ENCODE results near the gene C19orf67.

C19orf67 gene

DNA sequence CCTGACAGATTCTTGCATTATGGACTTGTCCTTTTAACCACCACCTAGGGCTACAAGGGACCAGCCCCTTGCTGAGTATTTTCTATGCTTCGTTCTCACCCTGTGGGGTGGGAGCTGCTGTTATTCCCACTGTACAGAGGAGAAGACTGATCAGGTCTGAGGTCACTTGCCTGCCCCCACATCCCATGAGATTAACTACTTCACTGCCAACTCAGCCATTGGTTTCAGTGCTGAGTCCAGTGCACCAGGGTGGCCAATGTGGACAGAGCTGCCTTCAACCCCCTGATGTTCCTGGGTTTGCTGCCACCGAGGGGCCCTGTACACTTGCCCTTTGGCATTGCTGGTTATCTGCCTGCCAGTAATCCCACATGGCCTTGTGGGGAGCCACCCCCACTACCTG lies 25.1 kb upstream of the C19orf67 start:
- DNase-seq (ENCODE audit: low read depth in 1 of 2, low spot score in 1 of 2) = no peak

DNA sequence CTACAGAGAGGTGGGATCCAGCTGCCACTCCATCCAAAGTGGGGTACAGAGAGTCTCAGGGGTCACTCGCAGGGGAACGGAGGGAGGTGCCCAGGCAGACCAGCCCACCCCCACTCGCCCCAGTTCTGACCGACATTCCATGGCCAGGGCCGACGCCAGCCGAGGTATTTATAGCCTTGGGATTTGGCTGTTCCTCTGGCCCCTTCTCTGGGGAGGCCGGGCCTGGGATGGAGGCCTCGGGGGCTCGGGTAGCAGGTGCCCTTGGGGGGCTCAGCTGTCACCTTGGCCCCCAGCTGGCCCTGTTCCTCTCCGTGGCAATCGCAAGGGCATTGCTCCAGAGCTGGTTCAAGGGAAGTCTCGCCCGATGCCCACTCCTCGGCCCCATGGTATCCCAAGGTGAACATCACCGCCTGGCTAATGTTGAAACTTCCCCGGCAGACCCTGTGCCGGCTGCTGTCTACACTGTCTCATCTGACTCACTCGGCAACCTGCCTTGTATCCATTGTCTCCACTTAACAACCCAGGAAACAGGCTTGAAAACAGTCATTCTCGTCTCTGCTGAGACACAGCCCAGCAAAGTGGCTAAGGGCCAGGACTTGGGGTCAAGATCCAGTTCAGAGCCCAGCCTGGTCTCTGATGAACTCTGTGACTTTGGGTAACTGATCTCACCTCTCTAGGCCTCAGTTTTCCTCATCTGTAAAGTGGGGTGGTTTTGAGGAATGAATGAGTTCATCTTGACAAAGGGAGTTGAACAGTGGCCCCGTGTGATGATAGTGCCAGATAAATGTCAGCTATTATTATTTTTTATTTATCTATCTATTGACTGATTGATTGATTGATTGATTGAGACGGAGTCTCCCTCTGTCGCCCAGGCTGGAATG lies 22.2 kb upstream of the C19orf67 start:
- no peak for DNase-seq (ENCODE audit: low read depth in 1 of 2, low spot score in 1 of 2)

GRCh38 chr19:14106840-14107239 lies 21.3 kb upstream of the C19orf67 start:
- no peak for DNase-seq (ENCODE audit: low read depth in 1 of 2, low spot score in 1 of 2)

- DNase-seq (ENCODE audit: low read depth in 1 of 2, low spot score in 1 of 2) = no peak
These were observed 20.1 kb upstream of the C19orf67 start for GRCh38 chr19:14105680-14106079.

DNA sequence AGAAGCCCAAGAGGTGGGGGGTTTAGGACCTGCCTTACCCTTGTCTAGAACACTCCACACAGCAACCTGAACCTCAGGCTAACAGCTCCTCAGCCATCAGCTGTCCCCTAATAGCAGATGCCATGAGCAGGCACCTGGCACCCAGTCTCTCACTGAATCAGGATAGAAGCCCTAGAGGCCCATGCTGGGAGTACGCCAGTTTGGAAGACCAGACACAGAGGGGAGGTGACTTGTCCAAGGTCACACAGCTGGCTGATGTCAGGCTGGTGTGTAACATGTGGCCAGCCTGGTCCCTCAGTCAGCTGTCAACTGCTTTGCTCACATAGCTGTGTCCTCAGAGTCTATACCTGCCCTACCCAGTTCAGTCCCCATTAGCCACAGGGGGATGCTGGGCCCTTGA lies 17.7 kb upstream of the C19orf67 start:
- DNase-seq (ENCODE audit: low read depth in 1 of 2, low spot score in 1 of 2) = no peak

DNA sequence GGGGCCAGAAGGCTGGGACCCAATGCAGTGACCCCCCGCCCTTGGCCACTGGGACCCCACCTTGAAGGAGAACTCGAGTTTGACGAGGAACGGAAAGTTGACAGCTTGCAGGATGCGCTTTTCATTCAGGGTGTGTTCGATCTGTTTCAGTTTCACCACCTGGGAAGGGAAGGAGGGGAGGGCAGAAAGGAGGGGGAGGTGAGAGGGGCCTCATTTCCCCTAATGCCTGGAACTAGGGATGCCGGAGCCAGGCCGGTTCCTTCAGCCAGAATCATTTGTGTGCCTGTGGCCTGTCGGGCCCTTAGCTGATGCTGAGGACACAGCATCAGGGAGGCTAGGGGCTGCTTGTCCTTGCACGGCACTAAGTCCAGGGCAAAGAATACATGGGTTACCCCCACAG lies 17.2 kb upstream of the C19orf67 start:
- DNase-seq (ENCODE audit: low read depth in 1 of 2, low spot score in 1 of 2) = no peak

DNA sequence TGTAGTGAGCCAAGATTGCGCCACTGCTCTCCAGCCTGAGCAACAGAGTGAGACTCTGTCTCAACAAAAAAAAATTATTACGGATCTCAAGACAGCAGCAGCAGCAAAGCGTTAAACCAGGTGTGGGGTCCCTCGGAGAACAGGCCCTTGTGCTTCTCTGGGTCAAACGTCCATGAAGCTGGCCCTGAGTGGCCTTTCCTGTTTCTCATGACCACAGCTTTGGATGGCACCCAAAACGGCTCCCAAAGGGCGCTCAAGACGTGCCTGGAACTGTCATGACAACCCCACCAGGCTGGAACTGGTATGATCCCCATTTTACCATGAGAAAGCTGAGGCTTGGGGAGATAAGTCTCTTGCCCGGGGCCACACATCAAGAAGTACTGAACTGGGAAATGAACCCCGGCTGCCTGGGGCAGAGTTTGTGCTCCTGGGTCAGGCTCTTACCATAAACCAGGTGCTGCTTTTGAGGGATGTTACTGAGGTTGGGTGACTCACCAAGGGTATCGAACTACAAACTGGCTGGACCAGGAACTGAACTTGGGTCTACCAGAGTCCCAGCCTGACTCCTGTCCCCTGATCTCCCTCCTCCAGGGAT lies 16.6 kb upstream of the C19orf67 start:
- no peak for DNase-seq (ENCODE audit: low read depth in 1 of 2, low spot score in 1 of 2)

DNA sequence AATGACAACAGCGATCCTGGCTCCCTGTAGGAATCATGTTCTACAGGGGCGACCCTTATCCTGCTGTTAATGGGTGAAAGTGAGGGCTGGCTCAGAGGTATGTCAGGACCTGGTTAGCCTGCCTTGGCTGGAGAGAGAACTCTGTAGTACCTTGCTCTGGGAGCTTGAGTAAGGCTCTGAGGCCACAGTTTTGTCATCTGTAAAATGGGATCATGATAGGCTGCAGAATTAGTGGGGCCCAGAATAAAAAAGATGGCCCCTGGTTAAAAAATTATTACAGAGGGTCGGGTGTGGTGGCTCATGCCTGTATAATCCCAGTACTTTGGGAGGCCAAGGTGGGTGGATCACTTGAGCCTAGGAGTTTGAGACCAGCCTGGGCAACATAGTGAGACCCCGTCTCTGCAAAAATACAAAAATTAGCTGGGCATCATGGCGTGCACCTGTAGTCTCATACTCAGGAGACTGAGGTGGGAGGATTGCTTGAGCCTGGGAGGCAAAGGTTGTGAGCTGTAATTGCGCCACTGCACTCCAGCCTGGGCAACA lies 15.5 kb upstream of the C19orf67 start:
- no peak for DNase-seq (ENCODE audit: low read depth in 1 of 2, low spot score in 1 of 2)

GRCh38 chr19:14097532-14098151 lies 12.1 kb upstream of the C19orf67 start:
- DNase-seq (ENCODE audit: low read depth in 1 of 2, low spot score in 1 of 2) = no peak

DNA sequence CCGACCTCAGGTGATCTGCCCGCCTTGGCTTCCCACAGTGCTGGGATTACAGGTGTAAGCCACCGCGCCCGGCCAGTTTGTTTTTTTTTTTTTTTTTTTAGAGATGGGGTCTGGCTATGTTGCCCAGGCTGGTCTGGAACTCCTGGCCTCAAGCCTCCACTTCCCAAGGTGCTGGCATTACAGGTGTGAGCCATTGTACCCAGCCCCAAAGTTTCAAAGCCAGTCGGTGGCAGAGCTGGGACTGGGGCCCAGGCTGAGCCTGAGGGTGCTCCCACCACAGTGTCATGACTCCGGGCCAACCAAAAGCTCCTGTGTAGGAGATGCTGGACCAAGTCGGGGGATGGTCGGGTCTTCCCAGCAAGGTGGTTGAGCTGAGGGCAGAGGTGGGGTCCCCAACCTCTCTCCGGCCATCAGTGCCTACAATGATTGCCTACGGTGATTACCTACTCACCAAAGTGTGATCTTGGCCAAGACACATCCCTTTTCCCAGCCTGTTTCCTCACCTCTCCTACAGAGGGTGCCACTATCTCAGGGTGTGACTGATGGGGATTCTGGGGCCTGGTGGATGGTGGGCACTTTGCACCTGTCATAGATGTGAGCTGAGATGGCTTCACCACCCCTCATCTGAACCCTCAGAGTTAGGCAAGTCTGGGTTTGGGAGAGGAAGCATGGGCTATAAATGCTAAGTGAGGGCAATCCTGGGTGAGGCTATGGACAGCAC lies 10.8 kb upstream of the C19orf67 start:
- DNase-seq (ENCODE audit: low read depth in 1 of 2, low spot score in 1 of 2) = no peak

DNA sequence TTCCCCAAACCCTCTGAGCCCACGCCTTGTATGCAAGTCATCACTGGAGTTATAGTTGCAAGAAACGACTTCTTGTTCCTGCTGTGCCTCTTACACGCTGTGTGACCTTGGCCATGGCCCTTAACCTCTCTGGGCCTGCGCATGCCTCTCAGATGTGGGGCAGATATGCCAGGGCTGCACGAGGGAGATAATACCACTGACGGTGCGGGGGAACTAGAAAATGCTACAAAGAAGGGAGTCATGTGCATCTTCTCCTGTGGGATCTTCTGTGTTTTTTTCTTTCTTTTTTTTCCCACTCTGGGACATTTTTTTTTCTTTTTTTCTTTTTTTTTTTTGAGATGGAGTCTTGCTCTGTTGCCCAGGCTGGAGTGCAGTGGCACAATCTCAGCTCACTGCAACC lies 9.3 kb upstream of the C19orf67 start:
- no peak for DNase-seq (ENCODE audit: low read depth in 1 of 2, low spot score in 1 of 2)

GRCh38 chr19:14093117-14093823 lies 7.7 kb upstream of the C19orf67 start:
- no peak for DNase-seq (ENCODE audit: low read depth in 1 of 2, low spot score in 1 of 2)

DNA sequence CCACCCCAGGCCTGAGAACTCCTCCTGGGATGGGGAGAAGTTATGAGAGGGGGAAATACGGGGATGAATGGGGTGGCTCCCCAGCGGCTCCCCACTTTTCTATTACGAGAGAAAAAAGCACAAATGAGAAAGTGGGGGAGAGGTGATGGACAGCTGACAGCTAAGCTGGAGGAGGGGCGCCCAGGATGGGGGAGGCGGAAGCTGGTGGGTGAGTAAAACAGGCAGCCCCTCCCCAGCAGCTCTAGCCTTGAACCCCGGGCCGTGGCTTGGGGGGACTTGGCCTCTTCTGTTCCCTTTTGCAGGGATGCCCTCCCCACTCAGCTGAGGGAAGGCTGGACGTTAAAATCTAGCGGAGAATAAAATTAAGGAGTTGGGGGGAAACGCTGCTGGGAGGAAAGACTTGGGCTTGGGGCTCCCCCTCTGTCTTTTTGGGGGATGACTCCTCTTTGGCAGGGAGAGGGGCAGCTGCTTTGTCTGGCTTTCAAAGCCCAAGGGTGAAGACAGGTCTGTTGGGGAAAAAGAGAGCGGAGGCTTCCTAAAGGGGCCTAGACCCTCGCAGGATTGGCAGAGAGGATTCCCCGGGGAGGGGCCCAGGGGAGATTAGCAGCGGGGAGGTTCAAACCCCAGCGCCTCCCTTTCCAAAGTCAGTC lies 6.4 kb upstream of the C19orf67 start:
- no peak for DNase-seq (ENCODE audit: low read depth in 1 of 2, low spot score in 1 of 2)

GRCh38 chr19:14091081-14091812 lies 5.7 kb upstream of the C19orf67 start:
- peak in 1 of 2 donors; percentile 43 for DNase-seq (ENCODE audit: low read depth in 1 of 2, low spot score in 1 of 2)

DNA sequence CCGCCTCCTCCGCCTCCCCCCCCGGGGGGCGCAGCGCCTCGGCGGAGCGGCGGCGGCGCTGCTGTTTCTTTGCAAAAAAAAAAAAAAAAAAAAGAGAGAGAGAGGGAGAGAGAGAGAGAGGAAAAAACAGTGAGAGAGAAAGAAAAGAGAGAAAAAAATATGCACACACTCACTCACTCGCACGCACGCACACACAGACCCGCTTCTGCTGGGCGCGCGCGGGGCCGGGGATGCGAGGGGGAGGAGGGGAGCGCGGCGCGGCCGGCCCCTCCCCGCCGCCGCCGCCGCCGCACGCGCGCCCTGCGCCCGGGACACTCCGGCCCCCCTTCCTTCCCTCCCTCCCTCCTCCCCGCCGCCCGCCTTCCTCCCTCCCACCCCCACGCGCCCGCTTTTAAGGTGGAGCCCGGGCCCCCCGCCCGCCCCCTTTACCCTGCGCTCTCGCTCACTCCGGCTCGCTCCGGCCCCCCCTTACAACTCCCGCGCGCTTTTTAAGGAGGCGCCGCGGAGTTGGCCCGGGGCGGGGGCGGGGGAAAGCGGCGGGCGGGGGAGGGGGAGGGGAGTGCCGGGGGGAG lies 5.0 kb upstream of the C19orf67 start, which contains the start of gene SAMD1:
SAMD1 (minus strand) TSS at position 243 of the 572 bp plus-strand sequence.
- peak; percentile 73 to 77 for DNase-seq (ENCODE audit: low read depth in 1 of 2, low spot score in 1 of 2)

GRCh38 chr19:14089662-14090508 lies 4.3 kb upstream of the C19orf67 start:
- DNase-seq (ENCODE audit: low read depth in 1 of 2, low spot score in 1 of 2) = peak in 1 of 2 donors; percentile 46

GRCh38 chr19:14089412-14089661 lies 3.8 kb upstream of the C19orf67 start:
- no peak for DNase-seq (ENCODE audit: low read depth in 1 of 2, low spot score in 1 of 2)

DNA sequence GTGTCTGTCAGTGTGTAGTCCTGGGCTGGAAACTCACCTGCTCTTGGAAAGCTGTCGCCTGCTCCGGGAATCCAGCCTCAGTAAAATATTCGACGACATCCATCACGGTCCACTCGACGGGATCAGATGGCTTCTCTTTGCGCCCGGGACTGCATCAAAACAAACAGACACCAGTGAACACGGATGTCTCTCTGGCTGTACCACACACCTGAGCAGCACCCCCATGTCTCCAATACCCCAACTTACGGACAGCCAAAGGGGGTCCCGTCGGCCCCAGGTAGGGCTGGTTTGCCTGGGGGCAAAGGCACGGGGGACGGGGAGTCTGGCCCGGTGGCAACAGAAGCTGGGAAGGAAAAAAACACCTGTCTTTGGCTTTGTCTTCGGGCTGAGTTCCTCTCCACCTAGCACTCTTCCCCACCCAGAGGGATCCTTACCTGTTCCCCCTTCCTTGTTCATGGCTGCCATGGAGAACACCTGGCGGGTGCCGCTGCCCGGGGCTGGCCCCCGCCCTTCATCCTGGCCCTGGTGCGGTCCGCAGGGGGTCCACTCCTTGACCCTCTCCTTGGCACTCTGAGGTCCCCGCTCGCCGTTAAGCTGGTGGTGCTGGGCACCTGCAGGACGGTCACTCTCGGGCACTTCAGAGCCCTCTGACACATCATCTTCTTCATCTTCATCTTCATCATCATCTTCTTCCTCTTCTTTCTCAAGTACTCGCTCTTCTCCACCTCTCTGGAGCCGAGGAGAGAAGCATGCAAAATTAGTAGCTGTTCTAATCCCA lies 3.2 kb upstream of the C19orf67 start:
- no peak for DNase-seq (ENCODE audit: low read depth in 1 of 2, low spot score in 1 of 2)

Measured in stimulated activated CD4-positive, alpha-beta T cell treated with anti-CD3 and anti-CD28 coated beads, Interleukin-15, amount 100 ng/mL, for 1 hour (primary cell).